Common myeloid progenitor, CD34-positive (primary cell): ENCODE data around the gene PAPOLA.
A peak's percentile ranks its signal among the peaks of the same experiment; 100 is the strongest.

Source experiments
- CTCF ChIA-PET: fragments of 350-600 bp; sonication (Branson Sonifier 250); formaldehyde crosslinking; loops from one replicate; lab custom pipeline; 2021; ENCODE audit warnings: antibody characterized with exemption; lab: Charles Lee
- POLR2A ChIA-PET: fragments of 350-600 bp; sonication (Branson Sonifier 250); formaldehyde crosslinking; loops from one replicate; lab custom pipeline; 2021; ENCODE audit warnings: antibody characterized with exemption; lab: Charles Lee
- DNase-seq, 3 donors: peaks; one replicate each; pipeline versions ENCODE4 v3.0.0 to v3.0.0-alpha.2; 2013
- H3K27ac ChIP-seq, 2 experiments: 1 replicate in 1 of 2; 2 replicates in 1 of 2; pipeline ENCODE4 v1.7.0; 2013; ENCODE audit warnings: inconsistent platforms in 2 of 2, low read length in 2 of 2, mild to moderate bottlenecking in 2 of 2, low read depth in 1 of 2, moderate library complexity in 1 of 2; ENCODE audit not compliant: severe bottlenecking in 2 of 2, insufficient read depth in 1 of 2, poor library complexity in 1 of 2
- H3K27me3 ChIP-seq, 5 experiments: replicated peaks in 2 of 5; 1 replicate in 3 of 5; 2 replicates in 2 of 5; pipeline versions ENCODE4 v1.6.1 to v1.7.0; 2013; ENCODE audit warnings: low read length in 4 of 5, mild to moderate bottlenecking in 2 of 5, moderate library complexity in 2 of 5, inconsistent platforms in 1 of 5; ENCODE audit not compliant: insufficient read depth in 5 of 5, control insufficient read depth in 4 of 5
- H3K36me3 ChIP-seq, 4 experiments: 1 replicate in 2 of 4; 2 replicates in 2 of 4; pipeline versions ENCODE4 v1.6.1 to v1.7.0; 2013; ENCODE audit warnings: low read length in 3 of 4, control low read depth in 1 of 4, mild to moderate bottlenecking in 1 of 4; ENCODE audit not compliant: control insufficient read depth in 4 of 4, insufficient read depth in 4 of 4
- H3K4me1 ChIP-seq, 4 experiments: 1 replicate in 3 of 4; 2 replicates in 1 of 4; pipeline versions ENCODE4 v1.6.1 to v1.7.1; 2013; ENCODE audit warnings: low read length in 3 of 4, mild to moderate bottlenecking in 3 of 4, control low read depth in 1 of 4, inconsistent platforms in 1 of 4, moderate library complexity in 1 of 4; ENCODE audit not compliant: control insufficient read depth in 4 of 4, insufficient read depth in 4 of 4; ENCODE audit errors: control extremely low read depth in 1 of 4
- H3K4me3 ChIP-seq, 7 experiments: 1 replicate in 4 of 7; 2 replicates in 3 of 7; pipeline versions ENCODE4 v1.5.1 to v1.7.0; 2013; ENCODE audit warnings: mild to moderate bottlenecking in 7 of 7, low read length in 6 of 7, moderate library complexity in 6 of 7, inconsistent platforms in 2 of 7, low read depth in 2 of 7, control low read depth in 1 of 7; ENCODE audit not compliant: insufficient read depth in 4 of 7, control insufficient read depth in 1 of 7; ENCODE audit errors: extremely low read depth in 1 of 7
- H3K9me3 ChIP-seq, 5 experiments: 1 replicate in 4 of 5; 2 replicates in 1 of 5; pipeline versions ENCODE4 v1.6.1 to v1.7.1; 2013; ENCODE audit warnings: low read length in 4 of 5, mild to moderate bottlenecking in 2 of 5, inconsistent platforms in 1 of 5, low read depth in 1 of 5, moderate library complexity in 1 of 5; ENCODE audit not compliant: control insufficient read depth in 4 of 5, insufficient read depth in 2 of 5; ENCODE audit errors: control extremely low read depth in 1 of 5
- WGBS: methylation state at CpG from one replicate; pipeline ENCODE4 v1.1.5; 2013; ENCODE audit not compliant: insufficient coverage; 5-methylcytosine and 5-hydroxymethylcytosine counted together

Gene PAPOLA

GRCh38 chr14:96538097-96538989 lies 36.2 kb downstream of the PAPOLA start:
- Histone ChIP-seq H3K9me3 (no peaks in the 10 kb centered on the region), H3K4me3 (no peak overlapping the region), H3K27ac (no peak overlapping the region), H3K36me3 (peaks cover 5 to 31% (median 22%) of the 10 kb centered on the region in 4 experiments), H3K27me3 (no peaks in the 10 kb centered on the region), H3K4me1 (no peaks in the 10 kb centered on the region)
- DNase-seq = no peak
- WGBS = 100% methylated on average over 1 of the region's 3 CpGs
- POLR2A ChIA-PET = interaction anchor here (0.5 kb wide), 1 partner anchor 19 kb away, joined by 4 read pairs; no protein-coding TSS in a partner anchor
- CTCF ChIA-PET = no interaction called here

DNA sequence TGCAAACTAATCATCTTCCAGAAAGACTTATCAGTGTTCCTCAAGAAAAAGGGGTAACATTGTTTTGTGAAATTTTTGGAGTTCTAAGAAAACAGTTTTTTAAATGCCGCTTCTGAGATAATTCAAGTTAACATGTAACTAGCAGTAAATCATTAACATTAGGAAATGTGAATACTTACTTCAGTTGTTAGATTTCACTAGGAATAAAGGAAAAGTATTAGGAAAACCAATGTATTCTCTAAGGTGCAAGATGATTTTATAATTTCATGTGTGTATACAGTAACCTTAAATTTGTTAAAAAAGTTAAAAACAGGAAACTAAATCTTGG lies 36.8 kb downstream of the PAPOLA start:
- H3K4me1 ChIP-seq = no peaks in the 10 kb centered on the region
- ChIA-PET POLR2A (interaction anchor here (0.5 kb wide), 1 partner anchor 19 kb away, joined by 4 read pairs; no protein-coding TSS in a partner anchor), CTCF (no interaction called here)

DNA sequence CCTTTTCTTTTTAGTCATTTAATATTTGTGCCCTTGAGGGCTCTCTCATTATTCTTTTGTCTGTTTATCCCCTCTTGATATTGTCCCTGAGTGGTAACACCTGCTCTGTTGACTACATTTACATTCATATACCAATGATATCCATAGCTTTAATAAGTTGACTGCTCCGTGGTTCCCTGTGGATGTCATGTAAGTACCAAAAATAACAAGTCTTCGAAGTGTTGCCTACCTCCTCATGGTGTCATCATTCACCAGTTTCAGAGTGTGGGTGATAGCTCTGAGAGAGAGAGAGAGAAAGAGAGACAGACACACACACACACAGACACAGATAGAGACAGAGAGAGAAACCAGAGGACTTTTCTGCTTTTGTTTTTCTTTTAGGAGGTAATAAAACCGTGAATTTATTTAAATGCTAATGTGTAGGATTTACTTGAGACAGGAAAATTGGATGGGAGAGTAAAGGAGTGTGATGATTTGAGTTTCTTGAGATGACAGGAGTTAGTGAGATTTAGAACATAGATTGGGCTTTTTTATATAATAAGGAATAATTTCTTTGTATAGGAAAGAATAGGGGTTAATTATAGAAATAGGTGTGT lies 52.2 kb downstream of the PAPOLA start:
- no peak overlapping the region for H3K4me3 ChIP-seq
- no peak for DNase-seq
- peaks cover 17 to 71% (median 37%) of the 10 kb centered on the region in 4 experiments for H3K36me3 ChIP-seq
- ChIA-PET POLR2A (no interaction called here), CTCF (no interaction called here)
- H3K9me3 ChIP-seq = no peaks in the 10 kb centered on the region
- no peaks in the 10 kb centered on the region for H3K27me3 ChIP-seq
- peaks cover 5 to 17% (median 7%) of the 10 kb centered on the region in 4 experiments for H3K4me1 ChIP-seq
- H3K27ac ChIP-seq = peak overlapping the region in 1 of 2 experiments; percentile 29
- 100% methylated on average over 1 of the region's 3 CpGs for WGBS

More for the DNA sequence above, 36.8 kb downstream of the PAPOLA start:
- Histone ChIP-seq H3K27ac (no peak overlapping the region), H3K27me3 (no peaks in the 10 kb centered on the region), H3K36me3 (peaks cover 8 to 29% (median 22%) of the 10 kb centered on the region in 4 experiments), H3K4me3 (no peak overlapping the region), H3K9me3 (no peaks in the 10 kb centered on the region)
- WGBS = no CpG with 5 or more reads among the region's 1 CpG
- no peak for DNase-seq

- peak; percentile 78 to 95 (median 89) for DNase-seq
- ChIA-PET POLR2A (interaction anchor here (0.6 to 1.1 kb wide), 3 partner anchors 12 to 617 kb away, joined by 4 to 6 read pairs (median 5); no protein-coding TSS in a partner anchor), CTCF (interaction anchor here (0.6 to 1.7 kb wide), 6 partner anchors 9 to 535 kb away, joined by 3 to 5 read pairs (median 3); no protein-coding TSS in a partner anchor)
- Histone ChIP-seq H3K4me1 (peaks cover 8 to 31% (median 11%) of the 10 kb centered on the region in 4 experiments), H3K4me3 (peak overlapping the region in 2 of 7 experiments; percentile 28), H3K9me3 (no peaks in the 10 kb centered on the region), H3K27ac (peak overlapping the region; percentile 96 to 99), H3K27me3 (no peaks in the 10 kb centered on the region), H3K36me3 (peaks cover 4 to 57% (median 26%) of the 10 kb centered on the region in 4 experiments)
- WGBS = no CpG with 5 or more reads among the region's 1 CpG
Observed at GRCh38 chr14:96559571-96559970, 57.4 kb downstream of the PAPOLA start.

- Histone ChIP-seq H3K36me3 (peaks cover 7 to 45% (median 25%) of the 10 kb centered on the region in 4 experiments), H3K4me1 (peaks cover 3 to 13% (median 5%) of the 10 kb centered on the region in 4 experiments), H3K4me3 (no peak overlapping the region), H3K9me3 (no peaks in the 10 kb centered on the region), H3K27me3 (no peaks in the 10 kb centered on the region), H3K27ac (no peak overlapping the region)
- ChIA-PET POLR2A (no interaction called here), CTCF (interaction anchor here (0.9 to 1.9 kb wide), 3 partner anchors 13 to 178 kb away, joined by 3 to 5 read pairs (median 4); no protein-coding TSS in a partner anchor)
- WGBS = no CpG with 5 or more reads among the region's 1 CpG
- peak in 2 of 3 donors; percentile 37 to 44 for DNase-seq
Observed at GRCh38 chr14:96564389-96564788, 62.2 kb downstream of the PAPOLA start.

DNA sequence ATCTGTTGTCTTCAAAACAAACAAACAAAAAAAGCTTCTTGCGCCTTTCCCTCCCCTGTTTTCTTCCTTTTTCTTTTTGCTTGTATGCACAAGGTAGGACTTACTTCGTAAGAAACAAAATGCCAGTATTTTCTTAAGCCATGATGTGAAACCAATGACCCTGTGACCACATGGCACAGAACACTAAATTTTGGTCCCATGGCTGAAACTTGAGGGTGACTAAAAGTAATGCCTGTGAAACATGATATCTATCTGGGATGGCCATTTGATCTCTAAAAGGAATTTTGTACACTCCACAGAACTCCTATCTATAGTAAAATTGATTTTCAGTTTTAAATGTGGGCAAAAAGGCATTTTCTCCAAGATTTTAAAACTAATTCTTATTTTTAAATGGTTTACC lies 63.6 kb downstream of the PAPOLA start:
- peak overlapping the region in 1 of 2 experiments; percentile 34 for H3K27ac ChIP-seq
- H3K9me3 ChIP-seq = no peaks in the 10 kb centered on the region
- CTCF ChIA-PET = interaction anchor here (0.9 to 3.2 kb wide), 6 partner anchors 11 to 287 kb away, joined by 3 to 22 read pairs (median 4); no protein-coding TSS in a partner anchor
- no peaks in the 10 kb centered on the region for H3K27me3 ChIP-seq
- DNase-seq = no peak
- H3K4me1 ChIP-seq = peaks cover 0 to under 1% (median 0%) of the 10 kb centered on the region in 4 experiments
- 100% methylated on average over 2 of the region's 2 CpGs for WGBS
- peaks cover 8 to 43% (median 28%) of the 10 kb centered on the region in 4 experiments for H3K36me3 ChIP-seq
- POLR2A ChIA-PET = no interaction called here
- no peak overlapping the region for H3K4me3 ChIP-seq
